Measurements from ENCODE around the gene MARCHF4. TPM values are rescaled to one million over a fixed set of nuclear protein-coding genes. Genes with fewer than 3 reads are reported as not detected.

Gene MARCHF4
- total and polyA plus RNA-seq, 2 of the 4 experiments (the other 2 are of a cell fraction), result 2.3 to 12.0 TPM

DNA sequence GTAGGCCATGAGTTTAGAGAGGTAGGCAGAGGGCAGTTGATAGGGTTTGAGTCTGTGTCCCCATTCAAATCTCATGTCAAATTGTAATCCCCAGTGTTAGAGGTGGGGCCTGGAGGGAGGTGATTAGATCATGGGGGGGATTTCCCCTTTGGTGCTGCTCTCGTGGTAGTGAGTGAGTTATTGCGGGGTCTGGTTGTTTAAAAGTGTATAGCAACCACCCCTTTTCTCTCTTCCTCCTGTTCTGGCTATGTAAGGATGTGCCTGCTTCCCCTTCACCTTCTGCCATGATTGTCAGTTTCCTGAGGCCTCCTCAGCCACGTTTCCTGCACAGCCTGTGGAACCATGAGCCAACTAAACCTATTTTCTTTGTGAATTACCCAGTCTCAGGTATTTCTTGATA, 25.5 kb downstream of the MARCHF4 start:
- H3K4ac ChIP-seq (ENCODE audit: low read depth, low read length), result no peak overlapping the region
- no peak overlapping the region for H3K9ac ChIP-seq (ENCODE audit: low read depth, low read length)
- intact Hi-C loops (cut with micrococcal nuclease), result no loop called here
- H3K4me1 ChIP-seq (ENCODE audit: control insufficient read depth, insufficient read depth, low read length), result peaks cover 27% of the 10 kb centered on the region
- H4K91ac ChIP-seq (ENCODE audit: insufficient read depth, low read depth, low read length), result no peak overlapping the region
- dilution Hi-C loops (cut with HindIII; ENCODE audit: low sequenced_read_pairs, unreplicated experiment), result no loop called here
- no peak overlapping the region for H3K56ac ChIP-seq (ENCODE audit: extremely low read depth, insufficient read depth, low read length)
- no peak overlapping the region for H2BK120ac ChIP-seq (ENCODE audit: low read depth, low read length)
- WGBS, 2 experiments (ENCODE audit: extremely low coverage in 2 of 2, insufficient read length in 1 of 2), result no CpG with 5 or more reads among the region's 3 CpGs
- in situ Hi-C loops (cut with MboI; ENCODE audit: low sequenced_read_pairs), result no loop called here
- H3K36me3 ChIP-seq (ENCODE audit: control insufficient read depth, insufficient read depth, low read length), result no peaks in the 10 kb centered on the region
- no peak overlapping the region for H4K8ac ChIP-seq (ENCODE audit: low read depth in 2 of 2, low read length in 2 of 2)
- BruUV-seq (replicated peaks), result no TSS peak
- H3K23ac ChIP-seq (ENCODE audit: low read depth, low read length), result no peak overlapping the region
- no peak overlapping the region for H3K27ac ChIP-seq (ENCODE audit: insufficient read depth, low read length)
- TF ChIP-seq MAZ (IDR thresholded peaks at IDR 0.05; ENCODE audit: borderline replicate concordance, low read depth, low read length) (no peak), USF2 (IDR thresholded peaks at IDR 0.05; ENCODE audit: low read depth, low read length) (no peak), NFE2L2 (IDR thresholded peaks at IDR 0.05; ENCODE audit: low read depth, low read length) (no peak), FOS (IDR thresholded peaks at IDR 0.05; ENCODE audit: low read depth, low read length) (no peak), RAD21 (IDR thresholded peaks at IDR 0.05; ENCODE audit: low read length) (no peak), MXI1 (IDR thresholded peaks at IDR 0.05; ENCODE audit: borderline replicate concordance, low read depth, low read length) (no peak), ELK1 (IDR thresholded peaks at IDR 0.05; ENCODE audit: borderline replicate concordance, low read depth, low read length) (no peak), CEBPB (IDR thresholded peaks at IDR 0.05; ENCODE audit: low read depth, low read length) (no peak), BHLHE40 (IDR thresholded peaks at IDR 0.05; ENCODE audit: low read depth, low read length) (no peak), RCOR1 (IDR thresholded peaks at IDR 0.05; ENCODE audit: insufficient replicate concordance, low read length) (no peak), RFX5 (IDR thresholded peaks at IDR 0.05; ENCODE audit: low read depth, low read length) (no peak), CHD1 (IDR thresholded peaks at IDR 0.05; ENCODE audit: low read depth, low read length) (no peak), MAFK (IDR thresholded peaks at IDR 0.05; ENCODE audit: low read depth, low read length) (no peak), POLR2A (IDR thresholded peaks at IDR 0.05; ENCODE audit: low read depth, low read length) (no peak), CTCF (conservative IDR thresholded peaks at IDR 0.05; ENCODE audit: low read depth, low read length) (no peak)
- peaks cover 37 to 89% of the 10 kb centered on the region in 2 experiments for H3K79me1 ChIP-seq (ENCODE audit: low read depth in 1 of 2, low read length in 2 of 2)
- H3K9me1 ChIP-seq (ENCODE audit: insufficient read depth, low read length), result peaks cover 48% of the 10 kb centered on the region
- H2BK15ac ChIP-seq (ENCODE audit: low read depth, low read length), result no peak overlapping the region
- H3K4me2 ChIP-seq (ENCODE audit: low read depth, low read length), result no peak overlapping the region
- H3K18ac ChIP-seq (ENCODE audit: low read depth, low read length), result no peak overlapping the region
- ChIA-PET CTCF (no interaction called here), POLR2A (ENCODE audit: unreplicated experiment) (no interaction called here)
- H4K5ac ChIP-seq (ENCODE audit: low read depth, low read length), result no peak overlapping the region
- H3K14ac ChIP-seq (replicated peaks; ENCODE audit: low read depth, low read length), result no peak overlapping the region
- H2AFZ ChIP-seq (replicated peaks; ENCODE audit: low read length, poor library complexity), result no peak overlapping the region
- DNase-seq (no peak), ATAC-seq (ENCODE audit: low read depth) (no peak)
- H2AK5ac ChIP-seq (ENCODE audit: low read depth, low read length), result no peak overlapping the region
- H2BK20ac ChIP-seq (ENCODE audit: low read depth, low read length), result no peak overlapping the region
- H3K9me3 ChIP-seq (ENCODE audit: control insufficient read depth, insufficient read depth, low read length), result no peaks in the 10 kb centered on the region
- no peaks in the 10 kb centered on the region for H3K27me3 ChIP-seq (ENCODE audit: control insufficient read depth, insufficient read depth, low read length)
- H3K4me3 ChIP-seq (ENCODE audit: insufficient read depth, low read depth, low read length), result no peak overlapping the region
- H2BK5ac ChIP-seq (ENCODE audit: low read depth, low read length, poor library complexity, severe bottlenecking), result no peak overlapping the region
- peaks cover 13% of the 10 kb centered on the region; the same call in 1 of the 2 replicates for H4K20me1 ChIP-seq (ENCODE audit: insufficient read depth, low read length)
- H2AK9ac ChIP-seq (replicated peaks; ENCODE audit: low read depth, low read length, poor library complexity), result no peak overlapping the region

Data from IMR-90 (cell line).